PFSK-1 (cell line): ENCODE data around the gene GTF2F1.

ENCODE experiments used
- POLR2AphosphoS5 ChIP-seq: IDR thresholded peaks from 2 replicates; pipeline ENCODE4 v1.6.1; 2012; ENCODE audit warnings: low read depth, mild to moderate bottlenecking, control low read depth, low read length, moderate library complexity
- TAF1 ChIP-seq: IDR thresholded peaks from 2 replicates; pipeline ENCODE4 v1.6.1; 2012; ENCODE audit warnings: low read length, control low read depth, borderline replicate concordance; ENCODE audit not compliant: insufficient read depth

GRCh38 chr19:6358003-6358402, 35.0 kb downstream of the GTF2F1 start:
- TF ChIP-seq POLR2AphosphoS5 = no peak
- no peak for TF ChIP-seq TAF1
